GM10248 (cell line): ENCODE data around the gene C16orf92.
"Not testable (repeated sequence)": the region's sequence is repeated elsewhere in the genome, so short reads cannot be mapped to it uniquely, and the experiment has no call there.

Source experiments
- CTCF ChIA-PET: fragments of 300-600 bp; sonication (Branson Sonifier 250); formaldehyde crosslinking; extraction: SDS; loops from one replicate; lab custom pipeline; 2021; ENCODE audit warnings: antibody characterized with exemption; lab: Yijun Ruan, JAX
- POLR2A ChIA-PET: fragments of 350-650 bp; sonication (Branson Sonifier 250); formaldehyde crosslinking; extraction: SDS; loops from one replicate; lab custom pipeline; 2020; ENCODE audit warnings: antibody characterized with exemption; lab: Yijun Ruan, JAX
- DNase-seq: peaks from one replicate; pipeline ENCODE4 v3.0.0; 2012; ENCODE audit errors: extremely low spot score
- CTCF ChIP-seq: IDR thresholded peaks from 2 replicates; pipeline ENCODE4 v1.5.1; 2012; ENCODE audit warnings: mild to moderate bottlenecking, low read depth; ENCODE audit errors: extremely low read depth, missing control alignments, control extremely low read depth

Gene C16orf92

GRCh38 chr16:30030841-30031413 lies 7.9 kb downstream of the C16orf92 start, which contains the start of gene TLCD3B:
Gene TLCD3B (minus strand): TSS chr16:30031271. CDS start chr16:30030527, 744 bp downstream.
- POLR2A ChIA-PET, result no interaction called here
- DNase-seq, result no peak
- CTCF ChIA-PET, result interaction anchor here (1.0 to 3.8 kb wide), 18 partner anchors 7 to 1085 kb away, joined by 3 to 47 read pairs (median 6); partner anchors contain the start of gene C16orf92
- no peak for TF ChIP-seq CTCF

- POLR2A ChIA-PET, result no interaction called here
- TF ChIP-seq CTCF, result no peak
- no peak for DNase-seq
- CTCF ChIA-PET, result interaction anchor here (0.7 to 3.8 kb wide), 27 partner anchors 8 to 1086 kb away, joined by 3 to 47 read pairs (median 5); partner anchors contain the start of gene C16orf92
Observed at GRCh38 chr16:30031477-30031918, 8.5 kb downstream of the C16orf92 start.

GRCh38 chr16:30032083-30032819 lies 9.3 kb downstream of the C16orf92 start:
- DNase-seq, result peak; percentile 83
- TF ChIP-seq CTCF, result peak; percentile 90
- ChIA-PET POLR2A (no interaction called here), CTCF (interaction anchor here (0.7 to 3.8 kb wide), 40 partner anchors 9 to 1087 kb away, joined by 3 to 47 read pairs (median 3); partner anchors contain the start of gene C16orf92)

- ChIA-PET CTCF (interaction anchor here (0.9 to 3.8 kb wide), 14 partner anchors 9 to 332 kb away, joined by 3 to 47 read pairs (median 9); partner anchors contain the start of gene C16orf92), POLR2A (no interaction called here)
- no peak for DNase-seq
- TF ChIP-seq CTCF, result no peak
Observed at GRCh38 chr16:30033270-30033669, 10.3 kb downstream of the C16orf92 start.

- POLR2A ChIA-PET, result no interaction called here
- DNase-seq, result no peak
- CTCF ChIA-PET, result interaction anchor here (0.6 to 6.1 kb wide), 3 partner anchors 8 to 318 kb away, joined by 3 to 47 read pairs (median 3); partner anchors contain the start of gene TLCD3B
- TF ChIP-seq CTCF, result no peak
Observed at GRCh38 chr16:30040221-30040620, 17.2 kb downstream of the C16orf92 start.

GRCh38 chr16:30040690-30041089 lies 17.7 kb downstream of the C16orf92 start:
- CTCF ChIA-PET, result interaction anchor here (1.2 to 6.1 kb wide), 2 partner anchors 8 to 349 kb away, joined by 3 to 47 read pairs; partner anchors contain the start of gene TLCD3B
- POLR2A ChIA-PET, DNase-seq: not testable (repeated sequence)
